Hepatocyte (in vitro differentiated cells): ENCODE measurements around the gene ATXN7L1.

Experiments
- EZH2 ChIP-seq: fragments of 200-600 bp; sonication (generic); IDR thresholded peaks from 2 replicates; pipeline ENCODE4 v1.6.1; 2016; ENCODE audit warnings: antibody characterized with exemption, mild to moderate bottlenecking, borderline replicate concordance
- EZH2phosphoT487 ChIP-seq: fragments of 200-600 bp; sonication (generic); IDR thresholded peaks from one replicate; pipeline ENCODE4 v1.6.1; 2018; ENCODE audit warnings: antibody characterized with exemption, mild to moderate bottlenecking, low read depth, moderate library complexity; ENCODE audit not compliant: unreplicated experiment, severe bottlenecking
- TF ChIP-seq, protein P1 (sequence below): fragments of 200-600 bp; sonication (generic); IDR thresholded peaks from 2 replicates; pipeline ENCODE4 v1.5.1; 2016; ENCODE audit warnings: antibody characterized with exemption, mild to moderate bottlenecking; ENCODE audit not compliant: poor library complexity

- TF ChIP-seq, protein P1, sequence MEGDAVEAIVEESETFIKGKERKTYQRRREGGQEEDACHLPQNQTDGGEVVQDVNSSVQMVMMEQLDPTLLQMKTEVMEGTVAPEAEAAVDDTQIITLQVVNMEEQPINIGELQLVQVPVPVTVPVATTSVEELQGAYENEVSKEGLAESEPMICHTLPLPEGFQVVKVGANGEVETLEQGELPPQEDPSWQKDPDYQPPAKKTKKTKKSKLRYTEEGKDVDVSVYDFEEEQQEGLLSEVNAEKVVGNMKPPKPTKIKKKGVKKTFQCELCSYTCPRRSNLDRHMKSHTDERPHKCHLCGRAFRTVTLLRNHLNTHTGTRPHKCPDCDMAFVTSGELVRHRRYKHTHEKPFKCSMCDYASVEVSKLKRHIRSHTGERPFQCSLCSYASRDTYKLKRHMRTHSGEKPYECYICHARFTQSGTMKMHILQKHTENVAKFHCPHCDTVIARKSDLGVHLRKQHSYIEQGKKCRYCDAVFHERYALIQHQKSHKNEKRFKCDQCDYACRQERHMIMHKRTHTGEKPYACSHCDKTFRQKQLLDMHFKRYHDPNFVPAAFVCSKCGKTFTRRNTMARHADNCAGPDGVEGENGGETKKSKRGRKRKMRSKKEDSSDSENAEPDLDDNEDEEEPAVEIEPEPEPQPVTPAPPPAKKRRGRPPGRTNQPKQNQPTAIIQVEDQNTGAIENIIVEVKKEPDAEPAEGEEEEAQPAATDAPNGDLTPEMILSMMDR, result no peak
- TF ChIP-seq EZH2phosphoT487 (no peak), EZH2 (no peak)
These were observed 308.6 kb downstream of the ATXN7L1 start for GRCh38 chr7:105567821-105568220.
